Astrocyte of the spinal cord (primary cell): Measurements from ENCODE around the gene MYADML2.
A peak's percentile ranks its signal among the peaks of the same experiment; 100 is the strongest.

Experiments used
- DNase-seq: peaks from one replicate; pipeline ENCODE4 v3.0.0; 2011; ENCODE audit warnings: low read depth, low spot score
- H3K4me3 ChIP-seq: 2 replicates; pipeline ENCODE4 v1.5.1; 2011; ENCODE audit warnings: low read depth, mild to moderate bottlenecking, low read length, moderate library complexity
- in situ Hi-C: cut with HindIII; loops from 2 replicates; pipeline ENCODE4 v1.10.0; 2017; ENCODE audit warnings: low sequenced_read_pairs
- TF ChIP-seq, protein P1 (sequence below): IDR thresholded peaks from 2 replicates; pipeline ENCODE4 v1.5.1; 2012; ENCODE audit warnings: low read depth, mild to moderate bottlenecking, low read length, inconsistent platforms

The MYADML2 gene

DNA sequence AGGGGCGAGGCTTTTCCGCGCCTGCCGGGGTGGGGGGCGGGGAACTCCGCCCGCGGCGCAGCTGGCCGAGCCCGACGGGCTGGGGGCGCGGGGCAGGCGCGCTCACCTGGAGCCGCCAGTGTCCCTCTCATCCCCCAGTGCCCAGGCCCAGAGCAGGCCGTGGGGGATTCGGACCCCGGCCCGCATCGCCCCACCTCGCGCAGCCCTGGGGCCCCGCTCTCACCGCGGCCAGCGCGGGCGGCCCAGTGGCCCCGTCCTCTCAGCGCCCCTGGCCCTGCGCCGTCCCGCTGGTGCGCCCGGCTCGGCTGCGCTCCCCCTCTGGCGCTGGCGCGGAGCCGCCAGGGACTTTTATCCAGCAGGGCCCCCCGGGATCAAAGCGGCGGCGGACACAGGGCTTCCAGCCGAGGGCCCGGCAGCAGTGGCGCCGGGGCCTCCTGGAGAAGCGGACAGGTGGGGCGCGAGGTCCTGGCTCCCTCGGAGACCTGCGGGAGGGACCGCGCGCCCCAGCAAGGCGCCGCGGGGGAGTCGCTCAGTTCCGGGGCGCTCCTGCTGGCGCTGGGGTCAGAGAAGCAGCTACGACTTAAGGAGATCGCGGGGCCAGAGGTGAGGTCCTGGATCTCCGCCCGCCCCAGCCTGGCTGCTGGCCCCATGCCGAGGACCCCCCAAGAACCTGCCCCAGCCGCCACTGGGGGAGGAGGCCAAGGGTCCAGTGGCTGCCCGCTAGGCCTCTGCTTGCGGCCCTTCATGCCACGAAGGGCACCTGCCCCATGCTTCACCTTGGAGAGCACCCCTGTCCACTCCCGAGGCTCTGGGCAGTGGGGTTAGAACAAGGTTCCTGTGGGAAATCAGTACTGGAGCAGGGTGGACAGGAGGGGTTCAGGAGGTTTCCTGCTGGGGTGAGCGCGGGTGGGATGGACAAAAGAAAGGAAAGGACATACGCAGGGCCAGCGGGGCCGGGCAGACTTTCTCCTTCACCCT, 14.8 kb upstream of the MYADML2 start:
- no peak overlapping the region for H3K4me3 ChIP-seq
- DNase-seq: no peak
- in situ Hi-C loops: no loop called here
- TF ChIP-seq, protein P1, sequence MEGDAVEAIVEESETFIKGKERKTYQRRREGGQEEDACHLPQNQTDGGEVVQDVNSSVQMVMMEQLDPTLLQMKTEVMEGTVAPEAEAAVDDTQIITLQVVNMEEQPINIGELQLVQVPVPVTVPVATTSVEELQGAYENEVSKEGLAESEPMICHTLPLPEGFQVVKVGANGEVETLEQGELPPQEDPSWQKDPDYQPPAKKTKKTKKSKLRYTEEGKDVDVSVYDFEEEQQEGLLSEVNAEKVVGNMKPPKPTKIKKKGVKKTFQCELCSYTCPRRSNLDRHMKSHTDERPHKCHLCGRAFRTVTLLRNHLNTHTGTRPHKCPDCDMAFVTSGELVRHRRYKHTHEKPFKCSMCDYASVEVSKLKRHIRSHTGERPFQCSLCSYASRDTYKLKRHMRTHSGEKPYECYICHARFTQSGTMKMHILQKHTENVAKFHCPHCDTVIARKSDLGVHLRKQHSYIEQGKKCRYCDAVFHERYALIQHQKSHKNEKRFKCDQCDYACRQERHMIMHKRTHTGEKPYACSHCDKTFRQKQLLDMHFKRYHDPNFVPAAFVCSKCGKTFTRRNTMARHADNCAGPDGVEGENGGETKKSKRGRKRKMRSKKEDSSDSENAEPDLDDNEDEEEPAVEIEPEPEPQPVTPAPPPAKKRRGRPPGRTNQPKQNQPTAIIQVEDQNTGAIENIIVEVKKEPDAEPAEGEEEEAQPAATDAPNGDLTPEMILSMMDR: no peak

DNA sequence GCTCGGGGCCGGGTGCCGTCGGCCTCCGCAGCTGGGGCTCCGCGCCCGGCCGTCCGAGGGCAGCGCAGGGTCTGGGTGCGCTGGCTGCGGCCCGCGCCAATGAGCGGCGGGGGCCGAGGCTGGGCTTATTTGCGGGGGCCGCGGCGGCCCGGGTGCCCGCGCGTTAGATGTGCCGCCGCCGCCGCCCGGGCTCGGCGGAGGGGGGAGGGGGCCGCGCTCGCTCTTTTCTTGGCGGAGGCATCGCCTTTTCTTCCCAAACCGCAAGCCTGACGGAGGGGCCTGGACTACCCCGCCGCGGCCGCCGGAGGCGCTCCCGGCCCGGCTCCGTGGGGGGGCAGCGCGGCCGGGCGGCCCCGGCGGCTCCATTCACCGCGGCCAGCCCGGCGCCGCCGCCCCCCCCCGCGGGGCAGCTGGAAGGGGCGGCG, 14.1 kb upstream of the MYADML2 start, which contains the start of gene NOTUM:
Gene NOTUM, minus strand, starts transcription at position 101 of the 425 bp plus-strand sequence. CDS start 278 bp downstream, outside the sequence.
- no peak within 1 kb of the TSS for H3K4me3 ChIP-seq
- in situ Hi-C loops: no loop called here
- TF ChIP-seq, protein P1: peak; percentile 25
- no peak for DNase-seq

DNA sequence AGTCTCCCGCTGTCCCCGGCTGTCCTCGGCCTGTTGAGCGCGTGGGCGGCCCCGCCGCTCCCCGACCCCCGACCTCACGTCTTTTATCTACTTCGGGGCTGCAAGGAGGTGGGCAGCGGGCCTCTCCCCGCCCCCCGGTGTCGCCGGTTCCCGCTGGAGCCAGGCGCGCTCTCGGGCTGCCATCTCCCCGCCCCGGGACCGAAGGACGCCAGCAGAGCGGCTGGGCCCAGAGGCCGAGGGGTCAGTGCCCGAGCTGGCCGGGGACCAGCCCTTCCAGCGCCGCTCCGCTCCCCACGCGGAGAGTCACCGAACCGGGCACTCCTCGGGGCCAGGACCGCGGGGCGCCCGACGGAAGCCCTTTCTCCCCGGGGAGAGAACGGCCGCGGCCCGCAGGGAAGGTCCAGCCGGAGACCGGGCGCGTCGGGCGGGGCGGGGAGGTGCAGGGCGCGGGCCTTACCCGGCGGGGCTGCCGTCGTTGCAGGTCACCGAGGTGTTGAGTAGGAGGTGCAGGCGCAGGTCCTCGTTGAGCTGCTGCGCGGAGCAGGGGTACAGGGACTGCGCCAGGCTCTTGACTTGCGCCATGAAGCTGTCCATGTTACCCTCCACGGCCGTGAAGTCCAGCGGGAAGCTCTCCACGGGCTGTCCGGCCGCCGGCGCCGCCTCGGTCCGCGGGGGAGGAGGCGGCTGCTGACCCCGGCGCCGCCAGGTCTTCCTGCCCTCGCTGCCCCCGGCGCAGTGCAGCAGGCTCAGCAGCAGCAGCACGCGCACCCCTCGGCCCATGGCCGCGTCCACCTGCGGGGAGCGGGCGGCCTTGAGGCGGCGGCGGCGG, 13.3 kb upstream of the MYADML2 start:
- no peak overlapping the region for H3K4me3 ChIP-seq
- in situ Hi-C loops: no loop called here
- TF ChIP-seq, protein P1: no peak
- no peak for DNase-seq

DNA sequence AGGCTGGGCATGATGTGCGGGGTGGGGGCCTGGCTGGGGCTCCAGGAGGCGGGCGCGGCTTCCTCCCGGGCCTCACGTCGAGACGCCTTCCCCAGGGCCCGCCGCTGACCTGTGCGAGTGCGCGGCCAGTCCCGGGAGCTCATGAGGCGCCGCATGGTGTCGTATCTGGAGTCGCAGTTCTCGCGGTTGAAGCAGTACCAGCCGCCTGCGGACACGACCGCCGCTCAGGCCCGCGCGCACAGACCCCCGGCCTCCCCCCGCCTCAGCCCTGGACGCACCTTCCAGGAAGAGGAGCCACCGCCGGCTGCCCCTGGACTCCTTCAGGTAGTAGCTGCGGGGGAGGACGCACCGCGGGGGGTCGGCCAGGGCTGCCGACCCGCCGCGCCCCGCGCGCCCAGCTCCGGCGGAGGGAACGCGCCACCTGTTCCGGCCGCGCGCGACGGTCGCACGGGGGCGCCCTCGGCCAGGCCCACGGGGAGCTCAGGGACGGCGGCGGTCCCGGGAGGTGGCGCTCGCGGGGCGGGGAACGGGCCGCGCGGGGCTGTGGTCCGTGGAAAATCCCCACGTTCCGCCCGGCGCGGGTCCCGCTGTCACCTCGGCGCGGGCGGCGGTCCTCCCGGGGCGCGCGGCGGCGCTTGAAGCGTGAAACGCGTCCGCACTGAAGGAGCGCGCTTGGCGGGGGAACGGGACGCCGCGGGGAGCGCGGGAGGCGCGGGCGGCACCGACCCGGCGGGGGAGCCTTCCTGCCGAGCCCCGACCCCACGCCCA, 12.5 kb upstream of the MYADML2 start:
- in situ Hi-C loops: no loop called here
- no peak overlapping the region for H3K4me3 ChIP-seq
- DNase-seq: no peak
- TF ChIP-seq, protein P1: peak; percentile 55

DNA sequence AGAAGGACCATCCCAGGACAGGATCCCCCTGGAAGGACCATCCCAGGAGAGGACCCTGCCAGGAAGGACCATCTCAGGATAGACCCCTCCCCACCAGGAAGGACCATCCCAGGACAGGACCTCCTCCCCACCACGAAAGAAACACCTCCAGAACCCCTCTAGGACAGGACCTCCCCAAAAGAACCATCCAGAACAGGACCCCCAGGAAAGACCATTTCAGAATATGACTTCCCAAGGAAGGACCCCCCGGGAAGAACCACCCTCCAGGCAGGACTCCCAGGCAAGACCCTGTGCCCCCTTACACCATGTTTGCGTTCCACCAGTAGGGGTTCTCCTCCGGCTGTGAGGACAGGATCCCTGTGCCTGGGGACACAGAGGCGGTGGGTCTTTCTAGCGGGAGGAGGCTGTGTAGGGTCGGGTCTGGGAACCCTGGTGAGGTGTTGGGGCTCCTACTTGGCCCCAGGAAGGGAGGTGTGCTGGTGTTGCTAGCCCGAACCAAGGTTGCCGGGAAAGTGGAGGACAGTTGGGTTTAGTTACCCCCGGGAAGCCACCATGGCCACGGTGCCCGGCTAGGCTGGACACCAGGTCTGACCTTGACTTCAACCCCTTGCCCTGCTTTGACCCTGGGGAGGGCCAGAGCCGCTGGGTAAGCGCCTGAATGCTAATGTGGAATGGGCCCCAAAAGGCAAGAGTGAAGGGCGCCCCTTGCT, 11.8 kb upstream of the MYADML2 start:
- H3K4me3 ChIP-seq: no peak overlapping the region
- no peak for DNase-seq
- TF ChIP-seq, protein P1: no peak
- in situ Hi-C loops: no loop called here
